PFSK-1 (cell line): ENCODE data around the gene CLSTN1.

Experiments
- POLR2AphosphoS5 ChIP-seq: IDR thresholded peaks from 2 replicates; pipeline ENCODE4 v1.6.1; 2012; ENCODE audit warnings: low read depth, mild to moderate bottlenecking, control low read depth, low read length, moderate library complexity
- SIN3A ChIP-seq: IDR thresholded peaks from 2 replicates; pipeline ENCODE4 v1.6.1; 2012; ENCODE audit warnings: mild to moderate bottlenecking, low read length, moderate library complexity, borderline replicate concordance; ENCODE audit not compliant: insufficient read depth
- TAF1 ChIP-seq: IDR thresholded peaks from 2 replicates; pipeline ENCODE4 v1.6.1; 2012; ENCODE audit warnings: low read length, control low read depth, borderline replicate concordance; ENCODE audit not compliant: insufficient read depth

DNA sequence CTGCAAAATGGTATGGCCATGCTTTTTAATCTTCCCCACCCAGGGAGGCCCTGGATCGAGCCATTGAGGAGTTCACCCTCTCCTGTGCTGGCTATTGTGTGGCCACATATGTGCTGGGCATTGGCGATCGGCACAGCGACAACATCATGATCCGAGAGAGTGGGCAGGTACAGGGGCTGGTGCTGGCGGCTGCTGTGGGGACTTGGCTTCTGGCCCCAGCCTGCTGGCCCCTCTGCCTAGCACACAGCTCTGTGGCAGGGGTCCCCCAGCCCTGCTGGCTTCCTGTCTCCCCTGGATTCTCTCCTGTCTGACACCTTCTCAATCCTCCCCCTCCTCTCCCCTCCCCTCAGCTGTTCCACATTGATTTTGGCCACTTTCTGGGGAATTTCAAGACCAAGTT is 99.8 kb downstream of the CLSTN1 start:
- TF ChIP-seq TAF1 (no peak), POLR2AphosphoS5 (no peak), SIN3A (no peak)
